ENCODE data around the gene WDFY3. TPM values are rescaled to one million over a fixed set of nuclear protein-coding genes. Genes with fewer than 3 reads are reported as not detected.

Gene WDFY3
- total RNA-seq, 3 donors from 2014 or later = 119 to 156 (median 125) TPM

DNA sequence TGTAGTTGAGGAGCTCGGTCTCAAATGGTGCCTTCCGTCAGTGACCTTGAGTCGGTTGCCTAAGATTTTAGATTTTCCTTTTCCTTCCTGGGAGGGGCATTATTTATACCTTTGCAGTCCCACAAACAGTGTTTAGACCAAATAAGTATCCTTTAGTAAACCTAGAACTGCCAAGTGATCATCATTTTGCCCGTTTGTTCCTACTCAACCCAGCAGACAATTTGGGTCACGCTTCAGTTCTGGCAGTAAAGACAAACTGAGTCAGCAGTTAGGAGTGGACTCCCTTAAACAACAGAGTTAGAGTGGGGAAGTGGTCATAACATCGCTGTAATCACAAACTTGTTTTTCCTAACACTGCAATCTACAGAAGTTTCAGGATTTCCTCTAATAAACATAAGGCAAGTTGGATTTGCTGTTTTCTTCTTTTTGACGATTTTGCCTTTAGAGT lies 777 bp upstream of the WDFY3 start:
- H3K4me1 ChIP-seq = no peaks in the 10 kb centered on the region
- H3K9me3 ChIP-seq = no peaks in the 10 kb centered on the region
- intact Hi-C loops (cut with DNase I; ENCODE audit: low total_unique reads) = no loop called here
- peak overlapping the region; percentile 96 to 100 for H3K27ac ChIP-seq
- H3K36me3 ChIP-seq = no peaks in the 10 kb centered on the region
- H3K27me3 ChIP-seq = no peaks in the 10 kb centered on the region
- H3K4me3 ChIP-seq = peak overlapping the region; percentile 93 to 98 (median 97)
- no peak for DNase-seq (ENCODE audit: low spot score in 2 of 2)
- TF ChIP-seq POLR2A (IDR thresholded peaks at IDR 0.05) (peak; percentile 33), POLR2AphosphoS5 (IDR thresholded peaks at IDR 0.05) (peak in 1 of 3 donors; percentile 29)
- TF ChIP-seq, protein P1, sequence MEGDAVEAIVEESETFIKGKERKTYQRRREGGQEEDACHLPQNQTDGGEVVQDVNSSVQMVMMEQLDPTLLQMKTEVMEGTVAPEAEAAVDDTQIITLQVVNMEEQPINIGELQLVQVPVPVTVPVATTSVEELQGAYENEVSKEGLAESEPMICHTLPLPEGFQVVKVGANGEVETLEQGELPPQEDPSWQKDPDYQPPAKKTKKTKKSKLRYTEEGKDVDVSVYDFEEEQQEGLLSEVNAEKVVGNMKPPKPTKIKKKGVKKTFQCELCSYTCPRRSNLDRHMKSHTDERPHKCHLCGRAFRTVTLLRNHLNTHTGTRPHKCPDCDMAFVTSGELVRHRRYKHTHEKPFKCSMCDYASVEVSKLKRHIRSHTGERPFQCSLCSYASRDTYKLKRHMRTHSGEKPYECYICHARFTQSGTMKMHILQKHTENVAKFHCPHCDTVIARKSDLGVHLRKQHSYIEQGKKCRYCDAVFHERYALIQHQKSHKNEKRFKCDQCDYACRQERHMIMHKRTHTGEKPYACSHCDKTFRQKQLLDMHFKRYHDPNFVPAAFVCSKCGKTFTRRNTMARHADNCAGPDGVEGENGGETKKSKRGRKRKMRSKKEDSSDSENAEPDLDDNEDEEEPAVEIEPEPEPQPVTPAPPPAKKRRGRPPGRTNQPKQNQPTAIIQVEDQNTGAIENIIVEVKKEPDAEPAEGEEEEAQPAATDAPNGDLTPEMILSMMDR (IDR thresholded peaks at IDR 0.05) = no peak

DNA sequence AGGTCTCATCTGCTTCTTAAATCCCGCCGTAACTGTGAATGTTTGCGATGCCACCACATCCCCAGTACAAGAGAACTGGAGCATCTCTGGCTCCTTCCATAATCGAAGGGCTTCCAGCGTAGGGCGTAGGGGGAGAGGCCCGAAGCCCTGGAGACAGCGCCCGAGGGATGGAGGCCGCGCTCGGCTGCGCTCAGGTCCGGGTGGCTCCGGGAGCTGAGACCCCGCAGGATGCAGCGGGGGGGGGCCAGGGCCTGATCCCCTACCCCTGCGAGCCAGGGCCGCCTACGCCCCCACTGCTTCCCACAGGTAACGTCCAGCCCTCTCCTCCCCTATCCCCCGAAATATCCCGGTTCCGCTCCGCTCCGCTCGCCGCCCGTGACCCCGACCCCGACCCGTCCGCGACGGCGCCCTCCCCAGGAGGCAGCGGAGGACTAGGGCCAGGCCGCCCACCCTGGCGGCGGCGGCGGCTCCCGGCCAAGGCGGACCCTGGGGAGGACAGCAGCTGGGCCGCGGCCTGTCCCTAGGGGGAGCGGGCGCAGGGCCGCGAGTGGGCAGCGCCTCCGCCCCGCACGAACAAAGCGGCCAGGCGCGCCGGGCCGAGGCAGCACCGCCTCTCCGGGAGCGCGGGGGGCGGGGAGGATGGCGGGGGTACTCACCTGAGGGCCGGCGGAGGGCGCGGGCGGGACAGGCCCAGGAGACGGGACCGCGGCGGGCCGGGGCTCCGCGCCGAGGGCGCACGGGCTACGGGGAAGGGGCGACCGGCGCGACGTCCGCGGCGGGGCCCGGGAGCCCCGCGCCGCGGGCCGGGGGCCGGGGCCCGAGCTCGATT lies 723 bp downstream of the WDFY3 start:
- intact Hi-C loops (cut with DNase I; ENCODE audit: low total_unique reads) = no loop called here
- no peaks in the 10 kb centered on the region for H3K27me3 ChIP-seq
- peak overlapping the region; percentile 96 to 100 for H3K27ac ChIP-seq
- no peaks in the 10 kb centered on the region for H3K36me3 ChIP-seq
- H3K4me3 ChIP-seq = peak overlapping the region; percentile 93 to 98 (median 97)
- no peaks in the 10 kb centered on the region for H3K4me1 ChIP-seq
- no peaks in the 10 kb centered on the region for H3K9me3 ChIP-seq
- TF ChIP-seq POLR2AphosphoS5 (IDR thresholded peaks at IDR 0.05) (no peak), POLR2A (IDR thresholded peaks at IDR 0.05) (no peak)
- TF ChIP-seq, protein P1 (IDR thresholded peaks at IDR 0.05) = no peak
- DNase-seq (ENCODE audit: low spot score in 2 of 2) = peak in 1 of 2 donors; percentile 20

DNA sequence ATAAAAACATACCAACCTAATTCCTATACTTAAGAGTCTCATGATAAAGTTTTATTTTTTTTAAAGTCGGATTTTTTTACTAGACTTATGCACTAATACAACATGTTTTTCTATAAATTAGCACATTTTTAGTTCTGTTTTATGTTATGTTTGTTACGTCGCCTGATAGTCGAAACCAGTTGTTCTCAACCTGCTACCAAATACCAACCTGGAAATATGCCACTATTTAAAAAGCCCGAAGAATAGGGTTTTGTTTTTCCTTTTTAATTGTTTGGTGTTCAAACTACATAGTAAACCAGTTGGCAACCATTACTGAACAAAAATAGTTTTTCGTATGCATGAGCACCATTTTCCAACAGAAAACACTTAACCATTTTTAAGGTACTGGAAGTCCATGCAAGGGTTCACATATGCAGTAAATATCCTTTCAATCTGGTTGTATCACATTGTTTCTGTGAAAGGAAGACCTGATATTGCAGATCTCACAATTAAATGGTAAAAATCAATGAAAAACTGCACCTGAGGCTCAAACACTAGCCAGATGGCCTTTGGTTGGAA lies 1.4 kb downstream of the WDFY3 start:
- intact Hi-C loops (cut with DNase I; ENCODE audit: low total_unique reads) = no loop called here
- Histone ChIP-seq H3K27me3 (no peaks in the 10 kb centered on the region), H3K4me3 (peak overlapping the region; percentile 93 to 98 (median 97)), H3K9me3 (no peaks in the 10 kb centered on the region), H3K36me3 (no peaks in the 10 kb centered on the region), H3K4me1 (no peaks in the 10 kb centered on the region), H3K27ac (peak overlapping the region; percentile 96 to 100)
- DNase-seq (ENCODE audit: low spot score in 2 of 2) = no peak
- no peak for TF ChIP-seq POLR2AphosphoS5 (IDR thresholded peaks at IDR 0.05)
- TF ChIP-seq POLR2A (IDR thresholded peaks at IDR 0.05) = no peak
- TF ChIP-seq, protein P1 (IDR thresholded peaks at IDR 0.05) = no peak

DNA sequence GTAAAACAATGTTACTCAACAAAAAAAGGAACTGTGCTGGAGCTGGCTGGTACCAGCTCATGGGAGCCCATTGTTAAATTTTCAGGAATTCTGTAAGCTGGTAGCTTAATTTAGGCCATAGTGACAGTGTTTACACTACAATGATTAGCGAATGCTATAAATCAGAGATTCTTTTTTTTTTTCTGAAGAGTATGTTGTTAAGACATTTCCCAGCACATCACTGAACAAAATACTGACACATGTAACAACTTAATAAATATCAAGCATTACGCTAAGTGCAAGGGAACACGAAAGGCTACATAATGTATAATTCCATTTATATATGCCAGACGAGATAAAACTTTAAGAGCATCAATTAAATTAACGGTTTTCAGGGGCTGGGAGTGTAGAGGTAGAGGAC lies 4.4 kb downstream of the WDFY3 start:
- TF ChIP-seq, protein P1 (IDR thresholded peaks at IDR 0.05) = no peak
- H3K36me3 ChIP-seq = no peaks in the 10 kb centered on the region
- no peaks in the 10 kb centered on the region for H3K27me3 ChIP-seq
- peaks cover 0 to 6% of the 10 kb centered on the region in 2 donors for H3K4me1 ChIP-seq
- no peak for DNase-seq (ENCODE audit: low spot score in 2 of 2)
- H3K9me3 ChIP-seq = no peaks in the 10 kb centered on the region
- no peak overlapping the region for H3K4me3 ChIP-seq
- intact Hi-C loops (cut with DNase I; ENCODE audit: low total_unique reads) = no loop called here
- H3K27ac ChIP-seq = no peak overlapping the region

DNA sequence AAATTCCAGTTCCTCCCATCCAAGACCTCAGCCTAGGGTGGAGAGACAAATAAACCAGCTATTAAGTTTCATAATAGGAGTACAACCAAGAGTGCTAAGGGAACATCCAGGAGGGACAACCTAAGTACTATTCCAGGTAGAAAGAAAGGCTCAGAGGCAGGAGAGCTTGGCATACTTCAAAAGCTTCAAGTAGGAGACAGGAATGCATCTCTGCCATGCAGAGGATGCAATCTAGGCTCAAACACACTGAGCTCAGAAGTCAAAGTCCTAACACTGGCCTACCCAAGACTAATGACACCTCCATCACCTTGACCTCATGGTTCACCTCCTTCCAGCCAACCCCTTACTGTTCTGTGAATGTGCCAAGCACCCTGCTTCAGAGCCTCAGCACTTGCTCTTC lies 8.1 kb downstream of the WDFY3 start:
- no peak for DNase-seq (ENCODE audit: low spot score in 2 of 2)
- no peak for TF ChIP-seq POLR2A (IDR thresholded peaks at IDR 0.05)
- no peak for TF ChIP-seq POLR2AphosphoS5 (IDR thresholded peaks at IDR 0.05)
- TF ChIP-seq, protein P1 (IDR thresholded peaks at IDR 0.05) = no peak
- H3K27ac ChIP-seq = no peak overlapping the region

More for the DNA sequence above, 8.1 kb downstream of the WDFY3 start:
- Histone ChIP-seq H3K27me3 (no peaks in the 10 kb centered on the region), H3K4me1 (peaks cover 0 to 14% of the 10 kb centered on the region in 2 donors), H3K36me3 (no peaks in the 10 kb centered on the region), H3K9me3 (no peaks in the 10 kb centered on the region), H3K4me3 (no peak overlapping the region)
- intact Hi-C loops (cut with DNase I; ENCODE audit: low total_unique reads) = no loop called here
